K562 (cell line): ENCODE results near the gene KLK13. TPM values are rescaled to one million over a fixed set of nuclear protein-coding genes. Genes with fewer than 3 reads are reported as not detected.
A peak's percentile ranks its signal among the peaks of the same experiment; 100 is the strongest.

Source experiments
- ATF7 ChIP-seq: fragments of 450-650 bp; IDR thresholded peaks from 2 replicates; pipeline ENCODE4 v1.7.1; 2014; ENCODE audit warnings: mild to moderate bottlenecking, moderate library complexity
- EP300 ChIP-seq: IDR thresholded peaks from 2 replicates; pipeline ENCODE4 v1.6.1; 2012; ENCODE audit warnings: low read length, improper control_type of control experiment
- FIP1L1 ChIP-seq: fragments of 200-400 bp; formaldehyde crosslinking; IDR thresholded peaks from 2 replicates; pipeline ENCODE4 v1.6.1; 2018; ENCODE audit warnings: mild to moderate bottlenecking, low read depth, low read length; ENCODE audit not compliant: poor library complexity, severe bottlenecking
- NFIX ChIP-seq: fragments of 250-450 bp; sonication (Bioruptor Pico); IDR thresholded peaks from 2 replicates; pipeline ENCODE4 v1.4.0; 2020; ENCODE audit warnings: low read depth, mild to moderate bottlenecking, moderate library complexity
- POU5F1 ChIP-seq: fragments of 150-350 bp; IDR thresholded peaks from 2 replicates; pipeline ENCODE4 v1.6.1; 2014; ENCODE audit warnings: borderline replicate concordance, low read length, low read depth, mild to moderate bottlenecking; ENCODE audit not compliant: partially characterized antibody
- PTTG1 ChIP-seq: fragments of 450-650 bp; IDR thresholded peaks from 2 replicates; pipeline ENCODE4 v1.6.1; 2016; ENCODE audit warnings: low read depth, mild to moderate bottlenecking, missing genetic modification characterization, missing compliant biosample characterization
- RBM39 ChIP-seq: fragments of 200-400 bp; formaldehyde crosslinking; optimal IDR thresholded peaks from 2 replicates; pipeline ENCODE3; 2018; ENCODE audit warnings: low read depth, low read length
- RNF2 ChIP-seq: sonication (generic); IDR thresholded peaks from 2 replicates; pipeline ENCODE4 v1.6.1; 2016
- TRIM28 ChIP-seq: fragments of 450-650 bp; IDR thresholded peaks from 2 replicates; pipeline ENCODE4 v1.6.1; 2017
- ZNF212 ChIP-seq: fragments of 450-650 bp; formaldehyde crosslinking; IDR thresholded peaks from 2 replicates; pipeline ENCODE4 v1.4.0; 2020; ENCODE audit warnings: mild to moderate bottlenecking
- ZNF561 ChIP-seq: fragments of 450-650 bp; formaldehyde crosslinking; conservative IDR thresholded peaks from 2 replicates; pipeline ENCODE4 v1.4.0; 2020; ENCODE audit warnings: mild to moderate bottlenecking, moderate library complexity
- ZNF57 ChIP-seq: fragments of 450-650 bp; formaldehyde crosslinking; IDR thresholded peaks from 2 replicates; pipeline ENCODE4 v1.4.0; 2020; ENCODE audit warnings: mild to moderate bottlenecking, moderate library complexity
- ZNF589 ChIP-seq: fragments of 200-800 bp; sonication (Bioruptor generic); IDR thresholded peaks from 2 replicates; pipeline ENCODE4 v1.6.1; 2016; ENCODE audit warnings: low read depth, missing genetic modification characterization, missing compliant biosample characterization
- ZNF696 ChIP-seq: fragments of 250-450 bp; sonication (Bioruptor Pico); conservative IDR thresholded peaks from 2 replicates; pipeline ENCODE4 v1.4.0; 2020; ENCODE audit warnings: mild to moderate bottlenecking, moderate library complexity
- ZNF766 ChIP-seq: fragments of 200-800 bp; sonication (Bioruptor generic); conservative IDR thresholded peaks from 2 replicates; pipeline ENCODE4 v1.6.1; 2016; ENCODE audit warnings: missing genetic modification characterization, missing compliant biosample characterization
- polyA plus RNA-seq, 8 experiments: library from polyadenylated mRNA; depleted of rRNA in 4 of 8; stranded (reverse) in 5 of 8; unstranded in 3 of 8; fragments of >200 nt; fragmentation: Nextera tagmentation in 2 of 8; fragmentation: Illumina TruSeq in 1 of 8; extraction: Ambion mirVana in 2 of 8; extraction: Trizol in 1 of 8; gene quantifications; 2 replicates each; pipeline versions ENCODE4 v1.2.1 to v1.2.3, GENCODE V29; 2011 to 2014; ENCODE audit warnings: inconsistent platforms in 1 of 8, missing spikeins in 1 of 8
- total RNA-seq, 7 experiments: library from RNA; depleted of rRNA in 6 of 7; stranded (reverse); fragments of >200 nt in 6 of 7; fragmentation: Illumina TruSeq in 2 of 7; extraction: Trizol in 2 of 7; gene quantifications; 2 replicates each; pipeline versions ENCODE4 v1.2.1 to v1.2.3, GENCODE V29; 2011 to 2021; ENCODE audit warnings: low replicate concordance in 1 of 7
- TF ChIP-seq, protein P1 (sequence below): sonication (generic); formaldehyde crosslinking; IDR thresholded peaks from 2 replicates; pipeline ENCODE4 v1.8.1; 2022; ENCODE audit warnings: missing genetic modification reagents
- TF ChIP-seq, protein P2 (sequence below): fragments of 250-450 bp; sonication (Bioruptor Pico); IDR thresholded peaks from 2 replicates; pipeline ENCODE4 v1.8.0; 2022; ENCODE audit warnings: inconsistent platforms
- TF ChIP-seq, protein P3 (sequence below): sonication (generic); formaldehyde crosslinking; IDR thresholded peaks from 2 replicates; pipeline ENCODE4 v1.5.0; 2020; ENCODE audit warnings: missing genetic modification reagents
- TF ChIP-seq, protein P4 (sequence below): fragments of 250-450 bp; sonication (Bioruptor Pico); IDR thresholded peaks from 2 replicates; pipeline ENCODE4 v1.8.0; 2021; ENCODE audit warnings: moderate library complexity, mild to moderate bottlenecking, inconsistent platforms
- TF ChIP-seq, protein P5 (sequence below): fragments of 250-450 bp; sonication (Bioruptor Pico); IDR thresholded peaks from 2 replicates; pipeline ENCODE4 v1.4.0; 2020; ENCODE audit warnings: mild to moderate bottlenecking, moderate library complexity, borderline replicate concordance
- TF ChIP-seq, protein P6 (sequence below): sonication (generic); formaldehyde crosslinking; IDR thresholded peaks from 2 replicates; pipeline ENCODE4 v1.8.1; 2023; ENCODE audit warnings: mild to moderate bottlenecking, missing genetic modification reagents

The KLK13 gene
- total and polyA plus RNA-seq, 9 of the 15 experiments (the other 6 are each of a cell fraction or from before 2014, with no cell fraction given), result 0.72 to 9.0 (median 2.3) TPM

DNA sequence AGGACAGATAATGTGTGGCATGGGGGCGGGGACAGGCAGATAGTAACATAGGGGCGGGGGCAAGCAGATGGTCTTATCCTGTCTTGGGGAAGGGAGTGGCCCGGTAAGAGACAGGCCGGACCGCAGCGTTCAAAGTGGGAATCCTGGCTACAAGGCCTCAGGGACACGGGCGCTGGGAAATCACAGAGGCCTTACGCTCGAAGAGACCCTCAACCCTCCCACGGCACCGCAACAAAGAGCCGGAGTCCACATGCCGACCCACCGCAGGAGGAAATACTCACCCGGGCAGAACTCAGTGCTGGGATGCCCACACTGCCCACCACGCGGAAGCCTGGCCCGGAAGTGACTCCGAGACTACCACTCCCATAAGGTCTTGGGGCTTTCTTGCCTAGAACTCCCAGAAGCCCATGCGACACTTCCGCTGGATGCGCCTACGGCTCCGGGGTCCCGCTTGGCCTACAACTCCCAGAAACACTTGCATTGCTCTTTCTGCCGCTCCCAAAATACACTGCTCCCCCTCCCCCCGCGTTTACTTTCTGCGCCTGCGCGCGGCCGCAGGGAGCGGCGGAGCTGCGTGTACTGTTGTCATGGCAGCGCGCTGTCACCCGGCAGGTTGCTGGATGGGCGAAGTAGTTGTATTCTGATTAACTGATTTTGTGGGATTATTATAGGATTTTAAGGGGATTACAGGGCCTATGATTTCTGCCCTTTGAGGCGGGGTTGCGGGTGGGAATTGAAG, 43.3 kb upstream of the KLK13 start, which contains the start of gene CTU1 (continued):
- TF ChIP-seq, protein P1, sequence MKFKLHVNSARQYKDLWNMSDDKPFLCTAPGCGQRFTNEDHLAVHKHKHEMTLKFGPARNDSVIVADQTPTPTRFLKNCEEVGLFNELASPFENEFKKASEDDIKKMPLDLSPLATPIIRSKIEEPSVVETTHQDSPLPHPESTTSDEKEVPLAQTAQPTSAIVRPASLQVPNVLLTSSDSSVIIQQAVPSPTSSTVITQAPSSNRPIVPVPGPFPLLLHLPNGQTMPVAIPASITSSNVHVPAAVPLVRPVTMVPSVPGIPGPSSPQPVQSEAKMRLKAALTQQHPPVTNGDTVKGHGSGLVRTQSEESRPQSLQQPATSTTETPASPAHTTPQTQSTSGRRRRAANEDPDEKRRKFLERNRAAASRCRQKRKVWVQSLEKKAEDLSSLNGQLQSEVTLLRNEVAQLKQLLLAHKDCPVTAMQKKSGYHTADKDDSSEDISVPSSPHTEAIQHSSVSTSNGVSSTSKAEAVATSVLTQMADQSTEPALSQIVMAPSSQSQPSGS (CRISPR knock-in tag), result no peak
- no peak for TF ChIP-seq TRIM28
- TF ChIP-seq ZNF696 (CRISPR knock-in tag), result no peak
- TF ChIP-seq ZNF561, result no peak
- no peak for TF ChIP-seq EP300
- TF ChIP-seq RNF2, result peak; percentile 43; the same call in 1 of the 2 replicates
- TF ChIP-seq, protein P2, sequence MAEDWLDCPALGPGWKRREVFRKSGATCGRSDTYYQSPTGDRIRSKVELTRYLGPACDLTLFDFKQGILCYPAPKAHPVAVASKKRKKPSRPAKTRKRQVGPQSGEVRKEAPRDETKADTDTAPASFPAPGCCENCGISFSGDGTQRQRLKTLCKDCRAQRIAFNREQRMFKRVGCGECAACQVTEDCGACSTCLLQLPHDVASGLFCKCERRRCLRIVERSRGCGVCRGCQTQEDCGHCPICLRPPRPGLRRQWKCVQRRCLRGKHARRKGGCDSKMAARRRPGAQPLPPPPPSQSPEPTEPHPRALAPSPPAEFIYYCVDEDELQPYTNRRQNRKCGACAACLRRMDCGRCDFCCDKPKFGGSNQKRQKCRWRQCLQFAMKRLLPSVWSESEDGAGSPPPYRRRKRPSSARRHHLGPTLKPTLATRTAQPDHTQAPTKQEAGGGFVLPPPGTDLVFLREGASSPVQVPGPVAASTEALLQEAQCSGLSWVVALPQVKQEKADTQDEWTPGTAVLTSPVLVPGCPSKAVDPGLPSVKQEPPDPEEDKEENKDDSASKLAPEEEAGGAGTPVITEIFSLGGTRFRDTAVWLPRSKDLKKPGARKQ (CRISPR knock-in tag), result no peak
- TF ChIP-seq, protein P3, sequence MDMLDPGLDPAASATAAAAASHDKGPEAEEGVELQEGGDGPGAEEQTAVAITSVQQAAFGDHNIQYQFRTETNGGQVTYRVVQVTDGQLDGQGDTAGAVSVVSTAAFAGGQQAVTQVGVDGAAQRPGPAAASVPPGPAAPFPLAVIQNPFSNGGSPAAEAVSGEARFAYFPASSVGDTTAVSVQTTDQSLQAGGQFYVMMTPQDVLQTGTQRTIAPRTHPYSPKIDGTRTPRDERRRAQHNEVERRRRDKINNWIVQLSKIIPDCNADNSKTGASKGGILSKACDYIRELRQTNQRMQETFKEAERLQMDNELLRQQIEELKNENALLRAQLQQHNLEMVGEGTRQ (CRISPR knock-in tag), result no peak
- TF ChIP-seq, protein P4, sequence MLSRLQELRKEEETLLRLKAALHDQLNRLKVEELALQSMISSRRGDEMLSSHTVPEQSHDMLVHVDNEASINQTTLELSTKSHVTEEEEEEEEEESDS (CRISPR knock-in tag), result no peak
- TF ChIP-seq FIP1L1, result no peak
- TF ChIP-seq ZNF589 (CRISPR knock-in tag), result no peak
- no peak; the same call in none of the 2 replicates for TF ChIP-seq ATF7
- no peak for TF ChIP-seq ZNF57 (CRISPR knock-in tag)
- peak; percentile 87 for TF ChIP-seq POU5F1
- peak; percentile 95 for TF ChIP-seq ZNF766 (CRISPR knock-in tag)
- TF ChIP-seq, protein P5, sequence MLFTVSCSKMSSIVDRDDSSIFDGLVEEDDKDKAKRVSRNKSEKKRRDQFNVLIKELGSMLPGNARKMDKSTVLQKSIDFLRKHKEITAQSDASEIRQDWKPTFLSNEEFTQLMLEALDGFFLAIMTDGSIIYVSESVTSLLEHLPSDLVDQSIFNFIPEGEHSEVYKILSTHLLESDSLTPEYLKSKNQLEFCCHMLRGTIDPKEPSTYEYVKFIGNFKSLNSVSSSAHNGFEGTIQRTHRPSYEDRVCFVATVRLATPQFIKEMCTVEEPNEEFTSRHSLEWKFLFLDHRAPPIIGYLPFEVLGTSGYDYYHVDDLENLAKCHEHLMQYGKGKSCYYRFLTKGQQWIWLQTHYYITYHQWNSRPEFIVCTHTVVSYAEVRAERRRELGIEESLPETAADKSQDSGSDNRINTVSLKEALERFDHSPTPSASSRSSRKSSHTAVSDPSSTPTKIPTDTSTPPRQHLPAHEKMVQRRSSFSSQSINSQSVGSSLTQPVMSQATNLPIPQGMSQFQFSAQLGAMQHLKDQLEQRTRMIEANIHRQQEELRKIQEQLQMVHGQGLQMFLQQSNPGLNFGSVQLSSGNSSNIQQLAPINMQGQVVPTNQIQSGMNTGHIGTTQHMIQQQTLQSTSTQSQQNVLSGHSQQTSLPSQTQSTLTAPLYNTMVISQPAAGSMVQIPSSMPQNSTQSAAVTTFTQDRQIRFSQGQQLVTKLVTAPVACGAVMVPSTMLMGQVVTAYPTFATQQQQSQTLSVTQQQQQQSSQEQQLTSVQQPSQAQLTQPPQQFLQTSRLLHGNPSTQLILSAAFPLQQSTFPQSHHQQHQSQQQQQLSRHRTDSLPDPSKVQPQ (CRISPR knock-in tag), result no peak
- no peak for TF ChIP-seq NFIX (CRISPR knock-in tag)
- no peak for TF ChIP-seq PTTG1
- TF ChIP-seq, protein P6, sequence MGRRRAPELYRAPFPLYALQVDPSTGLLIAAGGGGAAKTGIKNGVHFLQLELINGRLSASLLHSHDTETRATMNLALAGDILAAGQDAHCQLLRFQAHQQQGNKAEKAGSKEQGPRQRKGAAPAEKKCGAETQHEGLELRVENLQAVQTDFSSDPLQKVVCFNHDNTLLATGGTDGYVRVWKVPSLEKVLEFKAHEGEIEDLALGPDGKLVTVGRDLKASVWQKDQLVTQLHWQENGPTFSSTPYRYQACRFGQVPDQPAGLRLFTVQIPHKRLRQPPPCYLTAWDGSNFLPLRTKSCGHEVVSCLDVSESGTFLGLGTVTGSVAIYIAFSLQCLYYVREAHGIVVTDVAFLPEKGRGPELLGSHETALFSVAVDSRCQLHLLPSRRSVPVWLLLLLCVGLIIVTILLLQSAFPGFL (CRISPR knock-in tag), result peak; percentile 17; the same call in 1 of the 2 replicates
- TF ChIP-seq RBM39, result no peak
- no peak for TF ChIP-seq ZNF212 (CRISPR knock-in tag)
